GM11168 (cell line): Measurements from ENCODE around the gene GUCA1A.
"Not testable (repeated sequence)": the region's sequence is repeated elsewhere in the genome, so short reads cannot be mapped to it uniquely, and the experiment has no call there.

Source experiments
- in situ Hi-C: fragments of 300-500 bp; cut with MboI; formaldehyde crosslinking; loops from one replicate; pipeline ENCODE4 v1.12.0; 2022; ENCODE audit warnings: low sequenced_read_pairs; ENCODE audit not compliant: unreplicated experiment

Gene GUCA1A

GRCh38 chr6:42171813-42172581 lies 1.2 kb upstream of the GUCA1A start:
- in situ Hi-C loops = no loop called here

DNA sequence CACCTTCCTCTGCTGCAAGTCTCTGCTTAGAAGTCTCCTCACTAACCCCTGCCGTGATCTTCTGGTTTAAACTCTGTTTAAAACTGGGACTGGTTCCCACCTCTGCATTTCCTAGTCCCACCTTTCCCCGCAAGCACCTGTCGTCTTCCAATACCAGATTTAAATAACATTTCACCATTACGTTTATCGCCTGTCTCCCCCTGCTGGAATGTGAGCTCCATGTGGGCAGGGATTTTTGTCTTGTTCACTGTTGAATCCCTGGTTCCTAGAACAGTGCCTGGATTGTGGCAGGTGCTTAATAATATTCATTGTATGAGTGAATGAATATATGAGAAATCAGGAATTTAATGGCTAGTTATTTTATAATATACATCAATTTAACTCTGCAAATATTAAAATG lies 2.7 kb downstream of the GUCA1A start:
- in situ Hi-C loops = no loop called here

- in situ Hi-C loops = no loop called here
Observed at GRCh38 chr6:42176981-42177380, 3.8 kb downstream of the GUCA1A start.

GRCh38 chr6:42177514-42178364 lies 4.6 kb downstream of the GUCA1A start:
- in situ Hi-C loops = no loop called here

DNA sequence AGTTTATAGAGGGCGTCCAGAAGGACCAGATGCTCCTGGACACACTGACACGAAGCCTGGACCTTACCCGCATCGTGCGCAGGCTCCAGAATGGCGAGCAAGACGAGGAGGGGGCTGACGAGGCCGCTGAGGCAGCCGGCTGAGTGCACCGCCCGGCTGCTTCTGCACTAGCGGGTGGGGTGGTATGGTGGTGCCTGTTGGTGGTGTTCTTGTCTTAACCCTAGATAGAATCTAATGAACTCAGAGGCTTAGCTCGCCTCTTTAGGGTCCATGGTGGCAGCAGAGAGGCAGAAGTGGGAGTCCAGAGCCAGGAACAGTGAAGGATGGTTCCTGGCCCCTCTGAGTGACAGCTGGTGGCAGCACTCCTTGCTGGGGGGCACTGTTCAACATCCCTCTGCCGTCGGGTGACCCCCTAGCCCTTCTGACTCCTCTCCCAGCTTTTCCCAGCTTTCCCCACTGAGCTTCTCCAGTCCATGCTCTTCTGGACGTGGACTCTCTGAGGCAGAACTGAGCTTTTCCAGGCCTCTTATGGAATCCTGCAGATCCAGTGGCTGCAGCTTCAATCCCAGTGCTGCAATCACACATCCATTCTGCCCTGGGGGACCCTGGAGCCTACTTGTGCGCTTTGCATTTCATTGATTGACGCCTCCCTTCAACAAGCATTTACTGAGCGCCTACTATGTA lies 6.2 kb downstream of the GUCA1A start:
- in situ Hi-C loops = no loop called here

DNA sequence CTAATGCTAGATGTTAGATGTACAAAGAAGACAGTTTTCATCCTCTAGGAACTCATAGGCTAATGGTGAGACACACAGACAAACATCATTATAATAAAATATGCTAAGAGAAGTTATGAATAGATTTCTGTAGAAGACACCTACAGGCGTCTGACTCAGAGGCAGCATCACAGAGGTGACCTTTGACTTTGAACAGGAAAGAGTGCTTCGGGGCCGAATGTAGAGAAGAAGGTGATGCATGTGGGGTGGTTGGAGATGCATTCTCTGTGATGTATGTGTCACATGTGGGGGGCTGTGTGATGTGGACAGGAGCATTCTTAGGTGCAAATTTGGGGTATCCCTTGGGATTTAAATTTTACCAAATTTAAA lies 6.8 kb downstream of the GUCA1A start:
- in situ Hi-C loops = no loop called here

DNA sequence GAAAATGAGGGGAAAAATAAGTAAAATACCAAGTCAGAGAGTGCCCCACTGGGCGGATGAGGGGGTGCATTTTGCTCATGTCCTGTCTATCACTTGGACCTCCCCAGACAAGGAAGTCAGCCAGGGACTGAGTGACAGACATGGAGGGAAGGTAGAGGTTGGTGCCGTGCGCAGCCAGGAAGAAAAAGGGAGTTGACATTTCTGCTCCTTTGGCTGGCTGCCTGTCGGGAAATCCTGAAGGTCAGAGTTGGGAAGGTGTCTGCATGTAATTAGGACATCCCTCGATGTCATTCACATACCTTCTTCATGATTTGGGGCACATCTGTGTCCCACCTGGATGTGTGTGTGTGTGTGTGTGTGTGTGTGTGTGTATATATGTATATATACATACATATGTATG lies 8.9 kb downstream of the GUCA1A start:
- in situ Hi-C loops = no loop called here

DNA sequence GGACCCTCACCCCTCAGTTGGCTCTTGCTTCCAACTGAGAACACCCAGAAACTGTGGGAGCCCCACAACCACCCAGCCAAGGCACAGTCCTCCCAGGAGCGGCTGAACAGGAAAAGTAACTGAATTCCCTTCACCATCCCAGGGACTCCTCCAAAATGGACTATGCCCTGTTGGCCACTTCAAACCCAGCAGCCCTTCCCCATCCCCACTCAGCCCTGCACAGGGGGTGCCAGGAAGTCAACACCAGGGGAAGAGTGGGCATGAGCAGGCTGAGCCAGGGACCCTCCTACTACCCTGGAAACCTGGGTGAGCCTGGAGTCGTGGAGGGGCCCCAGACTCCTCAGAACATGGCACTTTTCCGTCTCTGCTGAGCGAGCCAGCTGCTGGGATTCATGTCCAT lies 11.3 kb downstream of the GUCA1A start:
- in situ Hi-C loops = no loop called here

DNA sequence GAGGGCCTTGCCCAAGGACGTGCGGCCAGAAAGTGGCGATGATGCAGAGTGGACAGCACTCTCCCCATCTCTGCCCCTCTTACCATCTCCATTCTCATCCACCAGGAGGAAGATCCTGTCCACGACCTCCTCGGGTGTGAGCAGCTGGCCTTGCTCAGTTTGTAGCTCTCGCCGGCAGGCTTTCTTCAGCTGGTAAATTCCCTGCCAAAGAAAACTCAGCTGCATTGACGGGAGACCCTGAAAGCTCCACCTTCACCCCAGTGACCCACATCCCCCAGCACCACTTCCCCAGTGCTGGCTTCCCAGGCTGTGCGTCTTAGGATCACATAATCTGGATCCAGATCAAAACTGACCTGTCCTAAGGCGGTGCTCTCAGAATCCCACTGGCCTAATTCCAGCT lies 12.4 kb downstream of the GUCA1A start:
- in situ Hi-C loops = no loop called here

DNA sequence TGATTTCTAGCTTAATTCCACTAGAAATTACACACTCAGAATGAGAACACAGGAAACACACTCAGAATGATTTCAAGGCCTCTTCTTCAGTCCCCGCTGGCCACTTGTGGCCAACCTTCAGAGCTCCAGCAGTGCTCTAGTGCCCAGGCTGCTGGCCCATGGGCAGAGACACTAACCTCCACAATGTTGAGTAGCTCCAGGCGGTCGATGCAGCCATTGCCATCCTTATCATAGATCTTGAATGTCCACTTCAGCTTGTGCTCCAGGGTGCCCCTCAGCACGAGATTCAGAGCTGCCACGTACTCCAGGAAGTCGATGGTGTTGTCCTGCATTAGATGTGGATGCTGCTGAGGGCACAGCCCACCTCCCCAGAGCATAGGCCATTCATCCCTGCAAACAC lies 15.2 kb downstream of the GUCA1A start:
- in situ Hi-C loops = no loop called here

- in situ Hi-C loops = no loop called here
Observed at GRCh38 chr6:42190554-42191183, 17.5 kb downstream of the GUCA1A start.

DNA sequence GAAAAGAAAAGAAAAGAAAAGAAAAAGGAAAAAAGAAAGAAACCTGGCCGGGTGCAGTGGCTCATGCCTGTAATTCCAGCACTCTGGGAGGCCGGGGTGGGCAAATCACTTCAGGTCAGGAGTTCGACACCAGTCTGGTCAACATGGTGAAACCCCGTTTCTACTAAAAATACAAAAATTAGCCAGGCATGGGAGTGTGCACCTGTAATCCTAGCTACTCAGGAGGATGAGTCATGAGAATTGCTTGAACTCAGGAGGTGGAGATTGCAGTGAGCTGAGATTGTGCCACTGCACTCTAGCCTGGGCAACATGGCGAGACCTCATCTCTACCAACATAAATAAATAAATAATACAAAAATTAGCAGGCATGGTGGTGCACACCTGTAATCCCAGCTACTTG lies 19.2 kb downstream of the GUCA1A start:
- in situ Hi-C loops = not testable (repeated sequence)

- in situ Hi-C loops = no loop called here
Observed at GRCh38 chr6:42193491-42193894, 20.3 kb downstream of the GUCA1A start.

DNA sequence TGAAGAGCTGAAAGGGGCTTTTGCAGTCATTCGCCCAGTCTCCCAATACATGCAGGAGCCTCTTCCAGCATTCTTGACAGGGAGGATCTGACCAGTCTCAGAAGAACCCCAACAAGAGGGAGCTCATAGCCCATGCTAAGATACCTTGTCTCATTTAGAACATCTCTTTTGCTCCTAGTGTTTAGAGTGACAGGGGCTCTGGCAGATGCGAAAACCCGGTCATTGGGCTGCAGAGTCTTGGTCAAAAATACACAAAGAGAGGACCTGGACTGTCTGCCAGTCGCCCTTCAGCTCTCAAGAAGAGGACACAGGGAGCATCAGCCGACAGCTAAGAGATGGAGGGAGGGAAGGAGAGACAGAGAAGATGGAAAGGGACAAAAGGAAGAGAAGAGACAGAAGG lies 20.9 kb downstream of the GUCA1A start:
- in situ Hi-C loops = no loop called here

DNA sequence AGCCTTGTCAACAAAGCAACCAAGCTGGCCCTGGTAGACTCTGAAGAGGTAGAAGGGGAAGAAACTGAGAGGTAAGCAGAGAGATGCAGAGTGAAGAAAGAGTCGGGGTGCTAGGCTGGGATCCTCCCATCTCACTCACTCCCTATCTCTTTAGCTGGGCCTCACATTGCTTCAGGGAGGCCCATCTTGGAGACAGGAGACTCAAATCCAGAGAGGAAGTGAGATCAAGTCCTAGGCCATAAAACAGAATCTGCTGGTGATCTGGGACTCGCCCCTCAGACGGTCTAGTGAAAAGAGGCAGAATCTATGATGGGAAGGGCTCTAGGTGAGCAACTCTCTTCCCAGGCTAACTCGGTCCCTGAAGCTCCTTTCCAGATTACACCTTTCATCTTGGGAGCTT lies 22.3 kb downstream of the GUCA1A start:
- in situ Hi-C loops = no loop called here

- in situ Hi-C loops = no loop called here
Observed at GRCh38 chr6:42197555-42198362, 24.6 kb downstream of the GUCA1A start.

DNA sequence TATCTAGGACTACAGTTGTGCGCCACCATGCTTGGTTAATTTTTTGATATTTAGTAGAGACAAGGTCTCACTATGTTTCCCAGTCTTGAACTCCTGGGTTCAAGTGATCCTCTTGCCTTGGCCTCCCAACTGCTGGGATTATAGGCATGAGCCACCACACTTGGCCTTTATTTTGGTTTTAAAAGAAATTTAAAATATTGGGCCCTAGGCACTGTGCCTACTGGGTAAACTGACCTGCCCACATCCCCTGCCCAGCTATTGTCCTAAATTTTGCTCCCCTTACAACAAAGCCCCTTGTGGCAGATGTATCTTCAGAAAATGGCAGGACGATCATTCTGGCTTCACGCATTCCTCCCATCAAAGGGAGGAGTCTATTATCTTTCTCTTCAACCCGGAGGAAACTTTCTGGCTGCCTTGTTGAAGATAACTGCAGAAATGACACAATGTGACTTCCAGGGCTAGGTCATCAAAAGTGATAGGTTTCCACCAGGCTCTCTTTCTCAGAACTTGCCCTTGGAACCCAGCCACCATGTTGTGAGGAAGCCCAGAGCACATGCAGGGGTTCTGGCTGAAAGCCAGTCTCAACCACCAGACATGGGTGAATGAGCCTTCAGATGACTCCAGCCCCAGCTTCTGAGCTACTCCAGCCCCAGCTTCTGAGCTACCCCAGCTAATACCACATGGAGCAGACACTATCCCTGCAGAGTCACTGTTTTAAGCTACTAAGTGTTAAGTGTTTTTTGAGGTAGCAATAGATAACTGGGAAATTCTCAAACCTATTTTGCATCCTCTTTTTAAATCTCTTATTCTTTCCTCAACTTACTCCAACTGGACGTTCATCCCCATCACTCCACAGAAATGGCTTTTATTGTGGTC lies 26.2 kb downstream of the GUCA1A start:
- in situ Hi-C loops = no loop called here

DNA sequence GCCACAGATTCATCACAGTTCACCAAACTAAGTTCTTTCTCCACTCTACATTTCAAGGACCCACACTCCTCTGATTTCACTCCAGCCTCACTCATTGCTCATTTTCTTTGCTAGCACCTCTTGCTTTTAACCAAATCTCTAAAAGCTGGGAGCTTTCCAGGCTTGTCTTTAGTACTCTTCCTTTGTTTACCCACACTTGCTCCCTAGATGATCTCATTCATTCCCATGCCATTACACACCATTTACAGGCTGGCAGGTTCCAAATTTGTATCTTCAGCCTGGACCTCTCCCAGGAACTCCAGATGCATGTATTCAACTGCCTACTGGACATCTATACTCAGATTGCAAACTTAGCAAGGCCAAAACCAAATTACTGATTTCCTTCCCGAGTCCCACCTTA lies 26.9 kb downstream of the GUCA1A start:
- in situ Hi-C loops = no loop called here

DNA sequence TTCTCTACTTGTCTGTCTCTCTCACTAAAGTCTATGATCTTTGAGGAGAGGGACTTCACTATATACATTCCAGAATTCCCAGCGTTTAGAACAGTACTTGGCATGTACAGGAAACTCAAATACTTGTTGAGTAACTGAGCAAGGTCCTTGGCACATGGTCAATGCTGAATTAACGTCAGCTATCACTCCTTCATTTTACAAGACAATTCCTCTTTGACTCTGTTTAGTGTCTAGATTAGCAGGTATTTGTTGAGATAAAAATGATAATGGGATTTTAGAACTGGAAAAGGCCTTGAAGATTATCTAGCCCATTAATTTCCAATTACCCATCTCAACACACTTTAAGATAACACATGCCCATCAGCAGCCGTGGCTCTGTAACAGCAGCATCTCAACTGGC lies 28.2 kb downstream of the GUCA1A start:
- in situ Hi-C loops = no loop called here
